GM23248 (cell line): ENCODE results near the gene GRK3.

Experiments
- EZH2 ChIP-seq: fragments of 200-600 bp; sonication (generic); IDR thresholded peaks from 2 replicates; pipeline ENCODE4 v1.6.1; 2018; ENCODE audit warnings: antibody characterized with exemption, mild to moderate bottlenecking; ENCODE audit not compliant: insufficient read depth, poor library complexity, severe bottlenecking
- EZH2phosphoT487 ChIP-seq: fragments of 200-600 bp; sonication (generic); IDR thresholded peaks from 2 replicates; pipeline ENCODE4 v1.6.1; 2018; ENCODE audit warnings: antibody characterized with exemption, moderate library complexity, mild to moderate bottlenecking, low read depth; ENCODE audit not compliant: insufficient read depth

DNA sequence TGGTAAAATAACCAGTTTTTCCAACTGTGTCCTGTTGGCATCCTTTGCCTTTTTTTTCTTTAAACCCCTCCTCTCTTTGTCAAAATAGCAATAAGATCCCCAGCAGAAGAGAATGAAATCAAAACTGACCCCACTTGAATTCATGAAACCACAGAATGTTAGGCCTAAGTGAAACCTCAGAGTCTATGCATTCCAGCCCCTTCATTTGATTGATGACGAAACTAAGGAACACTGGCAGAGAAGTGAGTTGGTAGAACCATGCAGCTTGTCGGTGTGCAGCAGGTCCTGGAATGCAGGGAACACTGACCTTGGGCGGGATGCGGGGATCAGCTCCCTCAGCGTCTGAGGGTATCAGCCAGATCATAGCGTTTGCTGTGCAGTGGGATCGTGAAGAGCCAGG is 57.5 kb downstream of the GRK3 start:
- no peak for TF ChIP-seq EZH2
- TF ChIP-seq EZH2phosphoT487, result no peak
